Measurements from ENCODE around the gene KRT13.

- no peak for TF ChIP-seq POLR2AphosphoS5 (IDR thresholded peaks at IDR 0.05; ENCODE audit: low read depth)
- no peak for TF ChIP-seq CTCF (conservative IDR thresholded peaks at IDR 0.05; ENCODE audit: low read depth in 2 of 2)
- TF ChIP-seq EZH2phosphoT487 (IDR thresholded peaks at IDR 0.05; ENCODE audit: unreplicated experiment): no peak
- TF ChIP-seq EZH2 (IDR thresholded peaks at IDR 0.05; ENCODE audit: low read depth, unreplicated experiment): no peak
- TF ChIP-seq NANOG (IDR thresholded peaks at IDR 0.05; ENCODE audit: borderline replicate concordance): no peak
- no peak for TF ChIP-seq CREB1 (CRISPR knock-in tag; IDR thresholded peaks at IDR 0.05; ENCODE audit: low read depth)
These were observed 48.7 kb upstream of the KRT13 start for GRCh38 chr17:41553987-41554680.
